Astrocyte of the cerebellum (primary cell): Measurements from ENCODE around the gene MAP3K19.
"Not testable (repeated sequence)": the region's sequence is repeated elsewhere in the genome, so short reads cannot be mapped to it uniquely, and the experiment has no call there.

Experiments used
- DNase-seq: peaks from one replicate; pipeline ENCODE4 v3.0.0-alpha.2; 2011; ENCODE audit warnings: low read depth
- H3K4me3 ChIP-seq: 2 replicates; pipeline ENCODE4 v1.5.1; 2011; ENCODE audit warnings: mild to moderate bottlenecking, low read depth, low read length, moderate library complexity
- in situ Hi-C: cut with HindIII; loops from 2 replicates; pipeline ENCODE4 v1.10.0; 2017; ENCODE audit warnings: low sequenced_read_pairs
- TF ChIP-seq, protein P1 (sequence below): IDR thresholded peaks from 2 replicates; pipeline ENCODE4 v1.5.1; 2012; ENCODE audit warnings: low read length, low read depth, moderate library complexity, mild to moderate bottlenecking; ENCODE audit errors: missing control alignments

The MAP3K19 gene

DNA sequence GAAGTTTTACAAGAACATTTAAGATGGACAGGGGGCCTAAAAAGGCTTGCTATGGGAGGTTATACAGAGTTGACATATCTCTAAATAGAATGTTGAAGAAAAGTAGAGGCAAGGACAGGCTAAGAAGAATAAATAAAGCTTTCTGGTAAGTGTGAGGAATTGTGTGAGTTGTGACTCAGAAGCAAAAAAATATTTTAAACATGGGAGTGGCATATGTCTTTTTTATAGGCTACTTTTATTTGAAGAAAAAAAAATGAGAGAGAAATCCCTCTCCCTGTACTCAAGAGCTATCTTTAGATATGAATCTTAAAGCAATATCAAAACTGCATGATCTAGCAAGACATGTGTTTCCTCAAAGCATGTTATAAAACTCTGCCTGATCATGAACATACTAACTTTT is 45.9 kb upstream of the MAP3K19 start:
- in situ Hi-C loops: no loop called here

DNA sequence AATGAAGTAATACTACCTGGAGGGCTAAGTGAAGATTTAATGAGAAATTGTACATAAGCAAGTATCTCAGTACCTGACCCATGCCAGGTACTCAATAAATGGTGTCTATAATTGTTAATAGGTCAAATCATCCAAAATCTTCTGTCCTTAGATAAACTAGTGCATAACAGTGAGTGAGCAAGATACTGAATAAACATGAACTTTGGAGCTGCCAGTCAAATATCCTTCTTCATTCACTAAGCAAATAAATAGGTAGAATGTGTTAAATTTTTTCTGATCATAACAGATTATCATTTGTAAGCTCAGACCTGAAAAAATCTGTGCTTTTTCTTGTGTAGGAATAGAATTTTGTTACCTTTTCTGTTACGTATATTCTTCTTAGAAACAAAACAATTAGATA is 44.4 kb upstream of the MAP3K19 start:
- DNase-seq: no peak
- no peak overlapping the region for H3K4me3 ChIP-seq
- in situ Hi-C loops: no loop called here
- TF ChIP-seq, protein P1, sequence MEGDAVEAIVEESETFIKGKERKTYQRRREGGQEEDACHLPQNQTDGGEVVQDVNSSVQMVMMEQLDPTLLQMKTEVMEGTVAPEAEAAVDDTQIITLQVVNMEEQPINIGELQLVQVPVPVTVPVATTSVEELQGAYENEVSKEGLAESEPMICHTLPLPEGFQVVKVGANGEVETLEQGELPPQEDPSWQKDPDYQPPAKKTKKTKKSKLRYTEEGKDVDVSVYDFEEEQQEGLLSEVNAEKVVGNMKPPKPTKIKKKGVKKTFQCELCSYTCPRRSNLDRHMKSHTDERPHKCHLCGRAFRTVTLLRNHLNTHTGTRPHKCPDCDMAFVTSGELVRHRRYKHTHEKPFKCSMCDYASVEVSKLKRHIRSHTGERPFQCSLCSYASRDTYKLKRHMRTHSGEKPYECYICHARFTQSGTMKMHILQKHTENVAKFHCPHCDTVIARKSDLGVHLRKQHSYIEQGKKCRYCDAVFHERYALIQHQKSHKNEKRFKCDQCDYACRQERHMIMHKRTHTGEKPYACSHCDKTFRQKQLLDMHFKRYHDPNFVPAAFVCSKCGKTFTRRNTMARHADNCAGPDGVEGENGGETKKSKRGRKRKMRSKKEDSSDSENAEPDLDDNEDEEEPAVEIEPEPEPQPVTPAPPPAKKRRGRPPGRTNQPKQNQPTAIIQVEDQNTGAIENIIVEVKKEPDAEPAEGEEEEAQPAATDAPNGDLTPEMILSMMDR: no peak

More for the DNA sequence above, 45.9 kb upstream of the MAP3K19 start:
- TF ChIP-seq, protein P1: no peak
- no peak overlapping the region for H3K4me3 ChIP-seq
- no peak for DNase-seq

DNA sequence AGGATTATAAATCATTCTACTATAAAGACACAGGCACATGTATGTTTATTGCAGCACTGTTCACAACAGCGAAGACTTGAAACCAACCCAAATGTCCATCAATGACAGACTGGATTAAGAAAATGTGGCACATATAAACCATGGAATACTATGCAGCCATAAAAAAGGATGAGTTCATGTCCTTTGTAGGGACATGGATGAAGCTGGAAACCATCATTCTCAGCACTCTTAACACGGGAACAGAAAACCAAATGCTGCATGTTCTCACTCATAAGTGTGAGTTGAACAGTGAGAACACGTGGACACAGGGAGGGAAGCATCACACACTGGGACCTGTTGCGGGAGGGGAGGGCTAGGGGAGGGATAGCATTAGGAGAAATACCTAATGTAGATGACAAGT is 42.4 kb upstream of the MAP3K19 start:
- H3K4me3 ChIP-seq, in situ Hi-C loops, DNase-seq: not testable (repeated sequence)

DNA sequence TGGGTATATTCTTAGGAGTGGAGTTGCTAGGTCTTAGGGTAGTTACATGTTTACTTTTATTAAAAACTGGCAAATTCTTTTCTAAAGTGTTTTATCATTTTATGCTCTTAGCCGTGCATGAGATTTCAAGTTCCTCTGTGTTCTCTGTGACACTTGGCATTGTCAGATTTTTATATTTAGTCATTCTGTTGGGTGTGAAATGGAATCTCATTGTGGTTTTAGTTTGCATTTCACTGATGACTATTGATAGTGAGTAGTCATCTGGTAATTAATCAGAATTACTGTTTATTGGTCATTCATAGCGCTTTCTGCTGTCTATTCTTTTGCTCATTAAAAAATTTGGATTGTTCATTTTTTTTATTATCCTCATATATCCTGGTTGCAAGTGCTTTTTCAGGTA is 39.0 kb upstream of the MAP3K19 start:
- DNase-seq: no peak
- TF ChIP-seq, protein P1: no peak
- in situ Hi-C loops: no loop called here
- no peak overlapping the region for H3K4me3 ChIP-seq

DNA sequence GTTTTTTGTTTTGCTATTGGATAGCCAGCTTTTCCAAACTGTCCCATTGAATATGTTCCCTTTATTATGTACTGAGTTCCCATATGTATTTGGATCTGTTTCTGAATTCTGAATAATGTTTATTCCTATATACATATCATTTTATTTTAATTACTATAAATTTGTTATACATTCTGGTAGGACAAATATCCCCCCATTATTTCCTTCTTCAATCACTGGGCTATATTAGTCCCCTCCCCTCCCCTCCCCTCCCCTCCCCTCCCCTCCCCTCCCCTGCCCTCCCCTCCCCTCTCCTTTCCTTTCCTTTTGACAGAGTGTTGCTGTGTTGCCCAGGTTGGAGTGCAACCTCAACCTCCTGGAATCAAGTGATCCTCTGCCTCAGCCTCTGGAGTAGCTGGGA is 31.2 kb upstream of the MAP3K19 start:
- no peak overlapping the region for H3K4me3 ChIP-seq
- DNase-seq: no peak
- in situ Hi-C loops: no loop called here
- TF ChIP-seq, protein P1: no peak

DNA sequence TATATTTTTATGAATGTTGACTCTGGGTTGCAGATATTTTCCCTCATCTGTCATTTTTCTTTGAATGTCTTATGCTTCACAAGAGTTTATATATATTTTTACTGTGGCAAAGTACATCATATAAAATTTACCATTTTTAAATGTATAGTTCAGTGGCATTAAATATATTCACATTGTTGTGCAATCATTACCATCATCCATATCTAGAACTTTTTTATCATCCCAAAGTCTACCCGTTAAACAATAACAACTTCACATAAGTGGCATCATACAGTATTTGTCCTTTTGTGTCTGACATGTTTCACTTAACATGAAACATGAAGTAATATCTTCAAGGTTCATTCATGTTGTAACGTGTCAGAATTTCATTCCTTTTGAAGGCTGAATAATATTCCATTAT is 29.3 kb upstream of the MAP3K19 start:
- H3K4me3 ChIP-seq: no peak overlapping the region
- no peak for DNase-seq
- TF ChIP-seq, protein P1: no peak
- in situ Hi-C loops: no loop called here

DNA sequence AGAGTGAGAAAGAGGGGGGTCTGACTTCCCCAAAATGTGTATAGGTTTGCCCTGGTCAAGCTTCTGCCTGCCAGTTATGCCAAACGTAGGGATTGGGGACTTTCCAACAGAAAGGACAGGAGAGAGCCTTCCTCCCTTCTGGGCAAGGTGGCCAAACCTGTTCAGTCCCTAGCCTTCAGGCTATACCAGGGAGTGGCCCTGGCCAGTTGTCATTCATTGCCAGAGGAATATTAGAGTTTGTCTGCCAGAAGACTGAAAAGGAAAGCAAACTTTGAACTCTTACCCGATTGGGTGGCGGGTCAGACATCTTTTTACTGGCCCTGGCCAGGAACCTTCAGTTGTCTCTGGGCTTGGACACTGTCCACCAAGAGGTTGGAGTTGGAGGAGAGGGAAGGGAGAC is 27.0 kb upstream of the MAP3K19 start:
- TF ChIP-seq, protein P1: no peak
- no peak overlapping the region for H3K4me3 ChIP-seq
- in situ Hi-C loops: no loop called here
- no peak for DNase-seq
